GM18868 (cell line): ENCODE results near the gene RBM6.
A peak's percentile ranks its signal among the peaks of the same experiment; 100 is the strongest.
"Not testable (repeated sequence)": the region's sequence is repeated elsewhere in the genome, so short reads cannot be mapped to it uniquely, and the experiment has no call there.

ENCODE experiments used
- ATAC-seq: cut with Tn5 transposase; IDR thresholded peaks from one replicate; pipeline ENCODE4 v1.9.1; 2021; ENCODE audit warnings: mild to moderate bottlenecking, moderate library complexity; ENCODE audit not compliant: unreplicated experiment

Gene RBM6

DNA sequence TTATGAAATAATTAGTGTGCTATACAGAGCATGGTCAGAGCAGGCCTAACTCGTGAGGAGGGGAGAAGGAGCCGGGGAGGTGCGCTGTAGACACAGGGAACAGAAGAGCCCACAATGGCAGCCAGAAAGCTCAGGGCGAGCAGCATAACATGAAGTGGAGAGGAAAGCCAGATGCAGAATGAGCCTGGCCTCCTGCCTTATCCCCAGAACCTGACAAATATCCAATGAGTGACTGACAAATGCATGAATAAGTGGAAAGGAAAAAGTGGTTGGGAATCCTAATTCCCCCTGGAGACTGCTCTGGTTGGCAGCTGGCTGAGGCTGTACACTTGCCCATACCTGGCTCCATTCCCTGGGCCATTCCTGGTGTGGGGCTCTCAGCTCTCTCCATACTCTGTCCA, 27.1 kb upstream of the RBM6 start:
- no peak for ATAC-seq

GRCh38 chr3:49914906-49915305, 25.0 kb upstream of the RBM6 start:
- ATAC-seq: no peak

GRCh38 chr3:49916686-49917085, 23.3 kb upstream of the RBM6 start:
- ATAC-seq: no peak

- ATAC-seq: not testable (repeated sequence)
These were observed 22.0 kb upstream of the RBM6 start for GRCh38 chr3:49917806-49918590.

GRCh38 chr3:49924683-49925082, 15.3 kb upstream of the RBM6 start:
- no peak for ATAC-seq

DNA sequence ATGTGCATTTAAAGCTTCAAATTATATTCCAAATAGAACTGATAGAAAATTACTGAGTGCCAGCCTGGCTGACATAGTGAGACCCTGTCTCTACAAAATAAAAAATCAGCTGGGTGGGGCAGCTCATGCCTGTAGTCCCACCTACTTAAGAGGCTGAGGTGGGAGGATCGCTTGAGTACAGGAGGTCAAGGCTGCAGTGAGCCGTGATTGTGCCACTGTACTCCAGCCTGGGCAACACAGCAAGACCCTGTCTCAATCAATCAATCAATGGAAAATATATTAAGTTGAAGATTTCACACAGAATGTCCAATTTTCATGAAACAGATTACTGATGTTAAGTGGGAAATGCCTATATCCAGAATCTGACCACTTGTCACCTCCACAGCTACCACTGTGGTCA, 14.5 kb upstream of the RBM6 start:
- ATAC-seq: no peak

- ATAC-seq: no peak
These were observed 13.7 kb upstream of the RBM6 start for GRCh38 chr3:49926117-49926728.

GRCh38 chr3:49927798-49928197, 12.2 kb upstream of the RBM6 start:
- no peak for ATAC-seq

DNA sequence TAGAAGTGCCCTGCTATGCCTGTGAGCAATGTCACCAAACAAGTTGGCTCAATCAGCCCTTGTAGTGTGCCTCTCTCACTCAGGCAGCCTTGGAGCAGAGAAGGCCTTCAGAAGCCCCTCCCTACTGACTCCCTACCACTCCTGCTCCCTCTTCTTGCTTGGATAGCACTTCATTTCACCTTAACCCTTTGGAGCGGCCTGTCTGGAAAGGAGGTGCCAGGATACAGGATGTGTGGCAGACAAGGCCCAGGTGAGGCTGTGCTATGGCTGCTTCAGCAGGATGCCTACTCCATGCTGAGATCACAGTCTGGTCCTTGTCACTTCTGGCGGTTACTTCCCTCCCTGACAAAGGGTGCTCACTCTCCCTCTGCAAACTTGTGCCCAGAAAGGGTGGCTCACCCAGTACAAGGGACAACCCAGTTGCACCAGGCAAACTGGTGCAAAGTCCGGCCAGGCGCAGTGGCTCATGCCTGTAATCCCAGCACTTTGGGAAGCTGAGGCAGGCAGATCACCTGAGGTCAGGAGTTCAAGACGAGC, 11.4 kb upstream of the RBM6 start:
- no peak for ATAC-seq

DNA sequence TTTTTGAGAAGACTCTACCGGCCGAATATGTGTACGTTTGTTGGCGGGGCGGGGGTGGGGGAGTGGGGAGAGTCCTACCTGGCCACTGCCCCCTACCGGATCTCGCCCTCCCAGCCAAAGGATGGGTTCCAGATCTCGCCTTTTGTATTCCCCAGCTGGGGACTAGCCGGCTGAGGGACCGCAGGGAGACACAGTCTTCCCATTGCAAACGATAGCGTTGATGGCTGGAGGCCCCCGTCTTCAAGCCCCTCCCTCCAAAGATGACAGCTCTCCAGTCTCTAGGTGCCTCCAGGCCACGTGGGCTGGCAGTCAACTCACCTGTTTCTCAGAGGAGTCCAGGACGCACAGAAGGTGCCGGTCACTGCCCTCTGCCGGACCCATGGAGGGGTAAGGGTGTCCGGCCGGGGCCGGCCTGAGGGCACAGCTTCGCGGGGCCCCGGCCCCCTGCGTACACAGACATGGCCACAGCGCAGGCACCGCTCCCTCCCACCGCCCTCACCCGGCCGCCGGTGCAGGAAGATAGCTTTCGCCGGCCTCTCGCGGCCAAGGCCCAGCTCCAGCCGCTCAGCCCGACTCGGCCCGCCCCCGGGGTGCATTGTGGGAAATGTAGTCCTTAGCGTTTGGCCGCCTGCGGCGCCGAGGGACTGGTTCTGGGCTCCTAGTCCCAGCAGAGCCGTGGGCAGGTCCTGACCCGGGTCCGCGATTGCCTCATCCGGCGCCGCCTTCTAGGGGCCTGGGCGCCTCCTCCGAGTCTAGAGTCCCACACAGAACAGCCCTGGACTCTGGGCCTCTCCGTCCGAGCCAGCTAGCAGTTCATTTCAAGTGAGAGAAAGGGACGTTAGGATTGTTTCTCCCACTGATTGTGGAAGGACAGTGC, 10.4 kb upstream of the RBM6 start, which contains the start of gene MON1A:
MON1A (minus strand) TSS at position 521 of the 877 bp plus-strand sequence. CDS start 16,465 bp downstream, outside the sequence.
- peak; percentile 93 for ATAC-seq

DNA sequence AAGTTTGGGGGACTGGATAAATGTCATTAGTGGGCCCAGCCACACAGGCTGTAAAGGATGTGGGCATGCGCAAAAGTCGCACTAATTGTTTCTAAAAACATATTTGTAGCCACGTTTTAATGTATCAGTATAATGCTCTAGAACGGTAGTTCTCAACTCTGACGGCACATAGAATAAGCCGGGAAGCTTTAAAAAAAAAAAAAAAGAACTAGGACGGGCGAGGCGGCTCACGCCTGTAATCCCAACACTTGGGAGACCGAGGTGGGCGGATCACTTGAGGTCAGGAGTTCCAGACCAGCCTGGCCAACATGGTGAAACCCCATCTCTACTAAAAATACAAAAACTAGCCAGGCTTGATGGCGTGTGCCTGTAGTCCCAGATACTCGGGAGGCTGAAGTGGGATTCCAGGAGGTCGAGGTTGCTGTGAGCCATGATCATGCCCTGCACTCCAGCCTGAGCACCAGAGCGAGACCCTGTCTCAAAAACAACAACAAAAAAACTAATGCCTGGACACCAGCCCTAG, 9.7 kb upstream of the RBM6 start:
- no peak for ATAC-seq

GRCh38 chr3:49930922-49931321, 9.0 kb upstream of the RBM6 start:
- no peak for ATAC-seq

DNA sequence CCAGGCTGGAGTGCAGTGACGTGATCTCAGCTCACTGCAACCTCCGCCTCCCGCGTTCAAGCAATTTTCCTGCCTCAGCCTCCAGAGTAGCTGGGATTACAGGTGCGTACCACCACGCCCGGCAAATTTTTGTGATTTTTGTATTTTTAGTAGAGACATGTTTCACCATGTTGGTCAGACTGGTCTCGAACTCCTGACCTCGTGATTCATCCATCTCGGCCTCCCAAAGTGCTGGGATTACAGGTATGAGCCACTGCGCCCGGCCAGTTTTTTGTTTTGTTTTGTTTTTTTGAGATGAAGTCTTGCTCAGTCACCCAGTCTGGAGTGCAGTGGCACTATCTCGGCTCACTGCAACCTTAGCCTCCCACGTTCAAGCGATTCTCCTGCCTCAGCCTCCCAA, 7.7 kb upstream of the RBM6 start:
- not testable (repeated sequence) for ATAC-seq

GRCh38 chr3:49937090-49937489, 2.9 kb upstream of the RBM6 start:
- no peak for ATAC-seq

DNA sequence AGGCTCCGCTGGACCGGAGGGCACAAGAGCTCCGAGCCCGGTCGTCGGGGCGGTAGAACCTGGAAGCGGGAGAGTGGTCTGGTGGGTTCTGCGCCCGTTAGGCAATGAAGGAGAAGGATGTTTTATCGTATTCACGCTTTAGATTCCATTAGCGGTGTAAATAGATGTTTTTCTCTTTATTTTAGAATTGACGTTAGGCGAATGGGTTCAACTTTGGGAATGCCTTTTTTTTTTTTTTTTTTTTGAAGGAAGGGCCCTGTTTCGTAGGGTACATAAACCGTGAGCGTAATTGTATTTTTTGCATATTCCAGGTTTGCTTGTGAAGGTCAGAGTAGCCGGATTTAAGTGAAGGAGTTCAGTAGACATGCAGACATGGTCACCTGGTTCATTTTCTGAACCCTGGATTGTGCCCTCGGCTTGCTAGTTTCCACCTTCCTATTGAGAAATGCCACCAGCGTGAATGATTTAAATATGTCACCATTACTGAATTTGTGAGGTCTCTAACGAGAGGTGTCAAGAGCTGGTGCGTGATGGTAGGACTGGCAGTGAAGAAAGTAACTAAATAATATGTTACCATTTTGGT, 808 bp downstream of the RBM6 start:
- no peak for ATAC-seq

DNA sequence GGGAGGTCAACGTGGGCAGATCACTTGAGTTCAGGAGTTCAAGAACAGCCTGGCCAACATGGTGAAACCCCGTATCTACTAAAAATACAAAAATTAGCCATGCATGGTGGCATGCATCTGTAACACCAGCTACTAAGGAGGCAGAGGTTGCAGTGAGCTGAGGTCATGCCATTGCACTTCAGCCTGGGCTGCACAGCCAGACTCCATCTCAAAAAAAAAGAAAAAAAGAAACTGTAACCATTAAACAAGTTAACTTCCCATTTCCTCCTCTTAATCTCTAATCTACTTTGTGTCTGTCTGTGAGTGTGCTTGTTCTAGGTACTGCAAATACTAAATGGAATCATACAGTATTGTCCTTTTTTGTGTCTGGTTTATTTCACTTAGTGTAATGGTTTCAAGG, 2.7 kb downstream of the RBM6 start:
- ATAC-seq: no peak

DNA sequence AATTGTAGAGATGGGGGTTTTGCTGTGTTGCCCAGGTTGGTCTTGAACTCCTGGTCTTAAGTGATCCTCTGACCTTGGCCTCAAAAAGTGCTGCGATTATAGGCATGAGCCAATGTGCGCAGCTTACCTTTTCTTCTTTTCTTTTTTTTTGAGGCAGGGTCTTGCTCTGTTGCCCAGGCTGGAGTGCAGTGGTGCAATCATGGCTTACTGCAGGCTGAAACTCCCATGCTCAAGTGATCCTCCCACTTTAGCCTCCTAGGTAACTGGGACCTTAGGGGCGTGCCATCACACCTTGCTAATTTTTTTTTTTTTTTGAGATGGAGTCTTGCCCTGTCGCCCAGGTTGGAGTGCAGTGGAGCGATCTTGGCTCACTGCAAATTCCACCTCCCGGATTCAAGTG, 13.0 kb downstream of the RBM6 start:
- no peak for ATAC-seq

- no peak for ATAC-seq
These were observed 15.7 kb downstream of the RBM6 start for GRCh38 chr3:49955636-49956035.

- no peak for ATAC-seq
These were observed 26.4 kb downstream of the RBM6 start for GRCh38 chr3:49966233-49966942.

- no peak for ATAC-seq
These were observed 27.3 kb downstream of the RBM6 start for GRCh38 chr3:49967291-49967690.
